B cell (primary cell): Measurements from ENCODE around the gene SLC25A21. TPM values are rescaled to one million over a fixed set of nuclear protein-coding genes. Genes with fewer than 3 reads are reported as not detected.

Source experiments
- ATAC-seq: fragments of 200-7000 bp; cut with Tn5 transposase; one replicate; pipeline ENCODE4 v1.10.0; 2021; ENCODE audit warnings: low read depth, mild to moderate bottlenecking, moderate number of reproducible peaks, moderate library complexity
- CTCF ChIA-PET: fragments of 350-600 bp; sonication (Branson Sonifier 250); formaldehyde crosslinking; loops from one replicate; lab custom pipeline; 2021; ENCODE audit warnings: antibody characterized with exemption, inconsistent platforms; lab: Charles Lee
- POLR2A ChIA-PET: fragments of 350-600 bp; sonication (Branson Sonifier 250); formaldehyde crosslinking; loops from one replicate; lab custom pipeline; 2021; ENCODE audit warnings: antibody characterized with exemption; lab: Charles Lee
- DNase-seq: peaks from one replicate; pipeline ENCODE4 v3.0.0; 2013
- H2AFZ ChIP-seq: 2 replicates; pipeline ENCODE4 v1.6.1; 2012; ENCODE audit warnings: mild to moderate bottlenecking, low read depth, low read length; ENCODE audit not compliant: insufficient read depth, poor library complexity, severe bottlenecking
- H3K27ac ChIP-seq, 2 donors: 1 replicate in 1 of 2; 2 replicates in 1 of 2; pipeline ENCODE4 v1.5.1; 2012 to 2013; ENCODE audit warnings: low read length in 2 of 2, mild to moderate bottlenecking in 2 of 2, moderate library complexity in 1 of 2
- H3K27me3 ChIP-seq, 4 experiments: fragments of 200-600 bp in 1 of 4; sonication (generic) in 1 of 4; replicated peaks in 1 of 4; 1 replicate in 2 of 4; 2 replicates in 2 of 4; pipeline versions ENCODE4 v1.6.1 to v1.7.0; 2013 to 2016; ENCODE audit warnings: low read length in 3 of 4, mild to moderate bottlenecking in 2 of 4, mixed read lengths in 1 of 4, moderate library complexity in 1 of 4; ENCODE audit not compliant: insufficient read depth in 4 of 4, control insufficient read depth in 3 of 4; ENCODE audit errors: control extremely low read depth in 1 of 4
- H3K36me3 ChIP-seq, 2 experiments: replicated peaks in 1 of 2; 1 replicate in 1 of 2; 2 replicates in 1 of 2; pipeline versions ENCODE4 v1.6.1 to v1.7.1; 2013; ENCODE audit warnings: low read length in 1 of 2; ENCODE audit not compliant: insufficient read depth in 2 of 2, control insufficient read depth in 1 of 2; ENCODE audit errors: control extremely low read depth in 1 of 2, extremely low read depth in 1 of 2
- H3K4me1 ChIP-seq, 2 donors: fragments of 200-600 bp in 1 of 2; sonication (generic) in 1 of 2; 1 replicate in 1 of 2; 2 replicates in 1 of 2; pipeline versions ENCODE4 v1.5.1 to v1.6.1; 2013 to 2017; ENCODE audit warnings: low read length in 2 of 2; ENCODE audit not compliant: control insufficient read depth in 2 of 2, insufficient read depth in 2 of 2
- H3K4me2 ChIP-seq: replicated peaks from 2 replicates; pipeline ENCODE3; 2012; ENCODE audit warnings: mild to moderate bottlenecking, low read depth, low read length; ENCODE audit not compliant: poor library complexity, severe bottlenecking
- H3K4me3 ChIP-seq, 5 experiments: fragments of 200-600 bp in 1 of 5; sonication (generic) in 1 of 5; 1 replicate in 3 of 5; 2 replicates in 2 of 5; pipeline versions ENCODE4 v1.5.1 to v1.7.0; 2011 to 2016; ENCODE audit warnings: low read length in 4 of 5, mild to moderate bottlenecking in 4 of 5, low read depth in 2 of 5, control low read depth in 1 of 5, moderate library complexity in 1 of 5; ENCODE audit not compliant: insufficient read depth in 1 of 5; ENCODE audit errors: control extremely low read depth in 1 of 5, extremely low read depth in 1 of 5
- H3K79me2 ChIP-seq: fragments of 200-600 bp; sonication (generic); one replicate; pipeline ENCODE4 v1.6.0; 2016; ENCODE audit warnings: low read length; ENCODE audit not compliant: control insufficient read depth, insufficient read depth
- H3K9ac ChIP-seq: fragments of 200-600 bp; sonication (generic); 2 replicates; pipeline ENCODE4 v1.6.1; 2017; ENCODE audit warnings: mild to moderate bottlenecking, low read length, moderate library complexity
- H3K9me3 ChIP-seq, 3 donors: one replicate each; pipeline versions ENCODE4 v1.6.1 to v1.7.1; 2013; ENCODE audit warnings: low read length in 2 of 3; ENCODE audit not compliant: control insufficient read depth in 2 of 3, insufficient read depth in 1 of 3; ENCODE audit errors: control extremely low read depth in 1 of 3
- H4K20me1 ChIP-seq: 2 replicates; pipeline ENCODE4 v1.6.0; 2012; ENCODE audit warnings: mild to moderate bottlenecking, low read length; ENCODE audit not compliant: insufficient read depth, control insufficient read depth, poor library complexity, severe bottlenecking
- H3K27ac Mint-ChIP-seq: one replicate; pipeline ENCODE4 v1.8.0; 2021; ENCODE audit warnings: mixed read lengths
- H3K27me3 Mint-ChIP-seq: one replicate; pipeline ENCODE4 v1.8.0; 2021; ENCODE audit warnings: mixed read lengths
- H3K4me1 Mint-ChIP-seq: one replicate; pipeline ENCODE4 v1.8.0; 2021; ENCODE audit warnings: mixed read lengths
- H3K4me3 Mint-ChIP-seq: one replicate; pipeline ENCODE4 v1.8.0; 2021; ENCODE audit warnings: mixed read lengths
- H3K9me3 Mint-ChIP-seq: one replicate; pipeline ENCODE4 v1.8.0; 2022; ENCODE audit warnings: mixed read lengths; ENCODE audit not compliant: insufficient read depth
- EZH2 ChIP-seq: IDR thresholded peaks from 2 replicates; pipeline ENCODE4 v1.6.1; 2012; ENCODE audit warnings: borderline replicate concordance, low read depth, mild to moderate bottlenecking, moderate library complexity, low read length; ENCODE audit not compliant: insufficient read depth, poor library complexity, severe bottlenecking
- WGBS: methylation state at CpG from one replicate; pipeline ENCODE4 v1.1.5; 2013; ENCODE audit warnings: missing lambda C conversion rate; ENCODE audit not compliant: insufficient coverage; 5-methylcytosine and 5-hydroxymethylcytosine counted together
- intact Hi-C: fragments of 100-400 bp; cut with micrococcal nuclease; formaldehyde crosslinking; loops from one replicate; pipeline ENCODE4 v1.10.0; 2022
- polyA plus RNA-seq: library from polyadenylated mRNA; depleted of rRNA; stranded (reverse); fragments of >200 nt; gene quantifications from 2 replicates; pipeline ENCODE4 v1.2.3, GENCODE V29; 2012
- total RNA-seq, 2 donors: library from RNA; stranded (reverse); fragments of 120-200 nt in 1 of 2; gene quantifications; 1 replicate in 1 of 2; 2 replicates in 1 of 2; pipeline versions ENCODE4 v1.2.3 to v1.2.4, GENCODE V29; 2013 to 2022
- TF ChIP-seq, protein P1 (sequence below): fragments of 200-600 bp; IDR thresholded peaks from one replicate; pipeline ENCODE4 v1.8.0; 2022; ENCODE audit warnings: antibody characterized with exemption, mild to moderate bottlenecking

The SLC25A21 gene
- total and polyA plus RNA-seq, 2 donors (not counting 1 experiment from before 2014, with no cell fraction given) = not detected

DNA sequence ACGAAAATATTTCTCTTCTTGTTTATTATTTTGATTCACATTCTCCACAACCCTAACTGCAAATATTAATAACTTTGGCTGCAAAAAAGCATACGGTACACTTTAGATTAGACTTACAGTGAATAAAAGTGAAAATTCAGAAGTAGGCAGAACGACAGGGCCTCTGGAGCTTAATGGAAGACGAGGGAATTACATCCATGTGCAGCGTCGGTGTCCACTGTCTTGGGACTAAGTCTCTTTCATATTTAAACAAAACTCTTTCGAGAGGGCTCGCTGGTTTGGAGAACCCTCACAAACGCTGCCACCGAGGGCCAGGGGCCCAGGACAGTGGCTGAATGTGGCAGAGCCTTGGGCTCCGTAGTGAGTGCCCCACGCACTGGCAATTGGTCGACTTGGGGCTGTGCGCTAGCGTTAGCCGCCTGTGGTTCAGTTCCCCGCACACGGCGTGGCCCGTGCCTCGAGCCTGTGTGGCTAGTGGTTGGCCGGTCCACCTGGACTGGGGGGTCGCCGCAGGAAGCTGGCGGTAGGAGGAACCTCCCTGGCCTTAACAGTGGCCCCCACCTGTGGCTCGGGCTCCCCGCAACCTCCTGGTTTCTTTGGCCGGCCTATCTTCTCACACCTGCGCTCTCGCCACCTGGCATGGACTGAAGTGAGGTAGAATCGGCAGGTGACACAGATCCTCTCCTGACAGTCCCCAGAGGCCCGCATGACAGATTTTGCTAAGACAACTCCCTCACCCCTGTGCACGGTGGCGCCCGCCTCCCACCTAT is 511.5 kb downstream of the SLC25A21 start:
- ChIA-PET POLR2A (no interaction called here), CTCF (no interaction called here)
- Mint-ChIP-seq H3K9me3 (no peaks in the 10 kb centered on the region), H3K27ac (no peak overlapping the region), H3K27me3 (peaks cover 78% of the 10 kb centered on the region), H3K4me3 (peak overlapping the region; percentile 40), H3K4me1 (peaks cover 26% of the 10 kb centered on the region)
- Histone ChIP-seq H3K4me2 (peak overlapping the region; percentile 25), H3K36me3 (no peaks in the 10 kb centered on the region), H3K27ac (no peak overlapping the region), H3K4me3 (no peak overlapping the region), H3K27me3 (peaks cover 0 to 91% (median 62%) of the 10 kb centered on the region in 4 experiments), H2AFZ (no peak overlapping the region), H3K9ac (no peak overlapping the region), H3K79me2 (no peaks in the 10 kb centered on the region), H3K9me3 (peaks cover 0 to 68% (median 0%) of the 10 kb centered on the region in 3 donors), H4K20me1 (no peaks in the 10 kb centered on the region), H3K4me1 (peaks cover 9 to 32% of the 10 kb centered on the region in 2 donors)
- DNase-seq = no peak
- intact Hi-C loops = no loop called here
- WGBS = 9% methylated on average over 30 of the region's 35 CpGs
- ATAC-seq = no peak
- TF ChIP-seq, protein P1, sequence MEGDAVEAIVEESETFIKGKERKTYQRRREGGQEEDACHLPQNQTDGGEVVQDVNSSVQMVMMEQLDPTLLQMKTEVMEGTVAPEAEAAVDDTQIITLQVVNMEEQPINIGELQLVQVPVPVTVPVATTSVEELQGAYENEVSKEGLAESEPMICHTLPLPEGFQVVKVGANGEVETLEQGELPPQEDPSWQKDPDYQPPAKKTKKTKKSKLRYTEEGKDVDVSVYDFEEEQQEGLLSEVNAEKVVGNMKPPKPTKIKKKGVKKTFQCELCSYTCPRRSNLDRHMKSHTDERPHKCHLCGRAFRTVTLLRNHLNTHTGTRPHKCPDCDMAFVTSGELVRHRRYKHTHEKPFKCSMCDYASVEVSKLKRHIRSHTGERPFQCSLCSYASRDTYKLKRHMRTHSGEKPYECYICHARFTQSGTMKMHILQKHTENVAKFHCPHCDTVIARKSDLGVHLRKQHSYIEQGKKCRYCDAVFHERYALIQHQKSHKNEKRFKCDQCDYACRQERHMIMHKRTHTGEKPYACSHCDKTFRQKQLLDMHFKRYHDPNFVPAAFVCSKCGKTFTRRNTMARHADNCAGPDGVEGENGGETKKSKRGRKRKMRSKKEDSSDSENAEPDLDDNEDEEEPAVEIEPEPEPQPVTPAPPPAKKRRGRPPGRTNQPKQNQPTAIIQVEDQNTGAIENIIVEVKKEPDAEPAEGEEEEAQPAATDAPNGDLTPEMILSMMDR = no peak
- no peak for TF ChIP-seq EZH2
